ENCODE data around the gene EDEM3. TPM values are rescaled to one million over a fixed set of nuclear protein-coding genes. Genes with fewer than 3 reads are reported as not detected.

Gene EDEM3, protein sequence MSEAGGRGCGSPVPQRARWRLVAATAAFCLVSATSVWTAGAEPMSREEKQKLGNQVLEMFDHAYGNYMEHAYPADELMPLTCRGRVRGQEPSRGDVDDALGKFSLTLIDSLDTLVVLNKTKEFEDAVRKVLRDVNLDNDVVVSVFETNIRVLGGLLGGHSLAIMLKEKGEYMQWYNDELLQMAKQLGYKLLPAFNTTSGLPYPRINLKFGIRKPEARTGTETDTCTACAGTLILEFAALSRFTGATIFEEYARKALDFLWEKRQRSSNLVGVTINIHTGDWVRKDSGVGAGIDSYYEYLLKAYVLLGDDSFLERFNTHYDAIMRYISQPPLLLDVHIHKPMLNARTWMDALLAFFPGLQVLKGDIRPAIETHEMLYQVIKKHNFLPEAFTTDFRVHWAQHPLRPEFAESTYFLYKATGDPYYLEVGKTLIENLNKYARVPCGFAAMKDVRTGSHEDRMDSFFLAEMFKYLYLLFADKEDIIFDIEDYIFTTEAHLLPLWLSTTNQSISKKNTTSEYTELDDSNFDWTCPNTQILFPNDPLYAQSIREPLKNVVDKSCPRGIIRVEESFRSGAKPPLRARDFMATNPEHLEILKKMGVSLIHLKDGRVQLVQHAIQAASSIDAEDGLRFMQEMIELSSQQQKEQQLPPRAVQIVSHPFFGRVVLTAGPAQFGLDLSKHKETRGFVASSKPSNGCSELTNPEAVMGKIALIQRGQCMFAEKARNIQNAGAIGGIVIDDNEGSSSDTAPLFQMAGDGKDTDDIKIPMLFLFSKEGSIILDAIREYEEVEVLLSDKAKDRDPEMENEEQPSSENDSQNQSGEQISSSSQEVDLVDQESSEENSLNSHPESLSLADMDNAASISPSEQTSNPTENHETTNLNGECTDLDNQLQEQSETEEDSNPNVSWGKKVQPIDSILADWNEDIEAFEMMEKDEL
- 8.0 to 11.5 TPM (median 8.9 TPM) in 5 replicates for total RNA-seq (2022; extraction: Qiagen RNA extraction; ENCODE audit: low read depth)

DNA sequence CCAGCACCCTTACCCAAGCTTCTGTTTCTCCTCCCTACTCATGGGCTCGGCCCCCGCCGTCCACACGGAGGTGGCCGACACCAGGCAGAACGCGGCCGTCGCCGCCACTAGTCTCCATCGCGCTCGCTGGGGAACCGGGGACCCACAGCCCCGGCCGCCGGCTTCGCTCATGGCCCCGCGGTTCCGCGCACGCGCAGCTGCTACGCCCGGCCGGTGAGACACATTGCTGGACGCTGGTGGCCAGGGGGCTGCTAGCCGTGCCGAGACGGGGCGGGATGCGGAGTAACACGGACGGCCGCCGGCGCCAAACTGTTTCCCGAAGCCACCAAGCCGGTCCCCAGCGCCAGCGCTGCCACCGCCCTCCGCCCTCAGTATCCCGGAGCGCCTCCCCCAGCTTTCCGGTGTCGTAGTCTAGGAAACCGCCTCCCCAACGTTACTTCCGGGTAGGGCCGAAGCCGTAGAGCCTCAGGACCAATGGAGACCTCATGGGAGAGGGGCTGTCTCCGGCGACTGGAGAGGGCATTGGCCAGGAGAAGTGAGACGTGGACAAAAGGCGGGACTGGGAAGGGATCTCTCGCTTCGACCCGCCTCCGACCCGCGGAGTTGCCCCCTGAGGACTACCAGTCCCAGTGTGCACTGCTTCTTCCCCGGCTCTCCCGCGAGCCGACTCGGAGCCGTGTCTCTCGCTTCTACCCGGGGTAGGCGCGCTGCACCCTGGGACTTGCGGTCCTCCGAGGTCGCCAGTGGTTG lies at the start of gene EDEM3:
Gene EDEM3 (minus strand): TSS at position 383 of the 750 bp plus-strand sequence. CDS start 212 bp downstream, at position 171.

Other genes starting within 250 kb of the EDEM3 start
- gene NIBAN1, start 219.7 kb upstream of the EDEM3 start, total RNA-seq (2022; extraction: Qiagen RNA extraction; ENCODE audit: low read depth) = 0.83 to 1.5 TPM (median 0.89 TPM) in 5 replicates